Measurements from ENCODE around the gene CUEDC2.

The CUEDC2 gene

GRCh38 chr10:102401342-102401654 lies 31.1 kb downstream of the CUEDC2 start:
- TF ChIP-seq CTCF (IDR thresholded peaks at IDR 0.05; ENCODE audit: insufficient read depth, low read length, poor library complexity, severe bottlenecking) = no peak
- Histone ChIP-seq H3K36me3 (ENCODE audit: control insufficient read depth, insufficient read depth, low read length) (peaks cover 53% of the 10 kb centered on the region), H3K27me3 (replicated peaks; ENCODE audit: control insufficient read depth, insufficient read depth, low read length) (no peaks in the 10 kb centered on the region), H3K4me3 (replicated peaks; ENCODE audit: low read depth, low read length) (no peak overlapping the region)
- no peak for DNase-seq (ENCODE audit: extremely low read depth, insufficient read length)

- H3K4me3 ChIP-seq (replicated peaks; ENCODE audit: low read depth, low read length) = no peak overlapping the region
- H3K27me3 ChIP-seq (replicated peaks; ENCODE audit: control insufficient read depth, insufficient read depth, low read length) = no peaks in the 10 kb centered on the region
- TF ChIP-seq CTCF (IDR thresholded peaks at IDR 0.05; ENCODE audit: insufficient read depth, low read length, poor library complexity, severe bottlenecking) = no peak
- peaks cover 53% of the 10 kb centered on the region for H3K36me3 ChIP-seq (ENCODE audit: control insufficient read depth, insufficient read depth, low read length)
- DNase-seq (ENCODE audit: extremely low read depth, insufficient read length) = no peak
These were observed 31.6 kb downstream of the CUEDC2 start for GRCh38 chr10:102400598-102401341.

- no peak for DNase-seq (ENCODE audit: extremely low read depth, insufficient read length)
- Histone ChIP-seq H3K4me3 (replicated peaks; ENCODE audit: low read depth, low read length) (peak overlapping the region; percentile 95), H3K27me3 (replicated peaks; ENCODE audit: control insufficient read depth, insufficient read depth, low read length) (no peaks in the 10 kb centered on the region), H3K36me3 (ENCODE audit: control insufficient read depth, insufficient read depth, low read length) (peaks cover 53% of the 10 kb centered on the region)
- TF ChIP-seq CTCF (IDR thresholded peaks at IDR 0.05; ENCODE audit: insufficient read depth, low read length, poor library complexity, severe bottlenecking) = no peak
These were observed 32.3 kb downstream of the CUEDC2 start for GRCh38 chr10:102400076-102400475.

GRCh38 chr10:102399217-102400021 lies 33.0 kb downstream of the CUEDC2 start:
- Histone ChIP-seq H3K36me3 (ENCODE audit: control insufficient read depth, insufficient read depth, low read length) (peaks cover 53% of the 10 kb centered on the region), H3K4me3 (replicated peaks; ENCODE audit: low read depth, low read length) (peak overlapping the region; percentile 95), H3K27me3 (replicated peaks; ENCODE audit: control insufficient read depth, insufficient read depth, low read length) (no peaks in the 10 kb centered on the region)
- peak; percentile 79 for TF ChIP-seq CTCF (IDR thresholded peaks at IDR 0.05; ENCODE audit: insufficient read depth, low read length, poor library complexity, severe bottlenecking)
- DNase-seq (ENCODE audit: extremely low read depth, insufficient read length) = peak; percentile 88

- TF ChIP-seq CTCF (IDR thresholded peaks at IDR 0.05; ENCODE audit: insufficient read depth, low read length, poor library complexity, severe bottlenecking) = no peak
- DNase-seq (ENCODE audit: extremely low read depth, insufficient read length) = no peak
- Histone ChIP-seq H3K4me3 (replicated peaks; ENCODE audit: low read depth, low read length) (peak overlapping the region; percentile 95), H3K27me3 (replicated peaks; ENCODE audit: control insufficient read depth, insufficient read depth, low read length) (no peaks in the 10 kb centered on the region), H3K36me3 (ENCODE audit: control insufficient read depth, insufficient read depth, low read length) (peaks cover 51% of the 10 kb centered on the region)
These were observed 34.0 kb downstream of the CUEDC2 start for GRCh38 chr10:102398172-102399020.
